ENCODE measurements around the gene GLCCI1. TPM values are rescaled to one million over a fixed set of nuclear protein-coding genes. Genes with fewer than 3 reads are reported as not detected.
"Not testable (repeated sequence)": the region's sequence is repeated elsewhere in the genome, so short reads cannot be mapped to it uniquely, and the experiment has no call there.

Gene GLCCI1
- total RNA-seq, 2 experiments from 2014 or later, result 12.9 to 13.3 TPM

- Mint-ChIP-seq H3K27me3 (ENCODE audit: low read depth) (no peaks in the 10 kb centered on the region), H3K36me3 (ENCODE audit: low read depth) (peaks cover 29% of the 10 kb centered on the region)
Measured at GRCh38 chr7:8060241-8060640, 91.6 kb downstream of the GLCCI1 start.

GRCh38 chr7:8063300-8063699, 94.7 kb downstream of the GLCCI1 start:
- H3K4me3 Mint-ChIP-seq; intact Hi-C loops (cut with micrococcal nuclease); CTCF ChIA-PET; H3K27me3 Mint-ChIP-seq (ENCODE audit: low read depth); H3K27ac Mint-ChIP-seq; DNase-seq; H3K9me3 Mint-ChIP-seq: not testable (repeated sequence)
- H3K36me3 Mint-ChIP-seq (ENCODE audit: low read depth), result peaks cover 27% of the 10 kb centered on the region
- H3K4me1 Mint-ChIP-seq (ENCODE audit: low read depth), result peaks cover 22% of the 10 kb centered on the region

More at GRCh38 chr7:8060241-8060640, 91.6 kb downstream of the GLCCI1 start:
- H3K4me1 Mint-ChIP-seq (ENCODE audit: low read depth), result peaks cover 25% of the 10 kb centered on the region
- CTCF ChIA-PET, result no interaction called here
- H3K9me3 Mint-ChIP-seq, result no peaks in the 10 kb centered on the region
- no peak overlapping the region for H3K27ac Mint-ChIP-seq
- intact Hi-C loops (cut with micrococcal nuclease), result no loop called here
- no peak for DNase-seq
- H3K4me3 Mint-ChIP-seq, result no peak overlapping the region

- peaks cover 27% of the 10 kb centered on the region for H3K36me3 Mint-ChIP-seq (ENCODE audit: low read depth)
- H3K27ac Mint-ChIP-seq, result no peak overlapping the region
- intact Hi-C loops (cut with micrococcal nuclease), result no loop called here
- no peak overlapping the region for H3K4me3 Mint-ChIP-seq
- no peak for DNase-seq
- CTCF ChIA-PET, result no interaction called here
- H3K27me3 Mint-ChIP-seq (ENCODE audit: low read depth), result no peaks in the 10 kb centered on the region
- H3K4me1 Mint-ChIP-seq (ENCODE audit: low read depth), result peaks cover 25% of the 10 kb centered on the region
- H3K9me3 Mint-ChIP-seq, result no peaks in the 10 kb centered on the region
Measured at GRCh38 chr7:8063706-8064297, 95.2 kb downstream of the GLCCI1 start.

GRCh38 chr7:8064828-8065227, 96.2 kb downstream of the GLCCI1 start:
- intact Hi-C loops (cut with micrococcal nuclease), result no loop called here
- Mint-ChIP-seq H3K27ac (no peak overlapping the region), H3K27me3 (ENCODE audit: low read depth) (no peaks in the 10 kb centered on the region), H3K36me3 (ENCODE audit: low read depth) (peaks cover 27% of the 10 kb centered on the region), H3K4me3 (no peak overlapping the region), H3K4me1 (ENCODE audit: low read depth) (peaks cover 23% of the 10 kb centered on the region), H3K9me3 (no peaks in the 10 kb centered on the region)
- no peak for DNase-seq
- CTCF ChIA-PET, result no interaction called here

DNA sequence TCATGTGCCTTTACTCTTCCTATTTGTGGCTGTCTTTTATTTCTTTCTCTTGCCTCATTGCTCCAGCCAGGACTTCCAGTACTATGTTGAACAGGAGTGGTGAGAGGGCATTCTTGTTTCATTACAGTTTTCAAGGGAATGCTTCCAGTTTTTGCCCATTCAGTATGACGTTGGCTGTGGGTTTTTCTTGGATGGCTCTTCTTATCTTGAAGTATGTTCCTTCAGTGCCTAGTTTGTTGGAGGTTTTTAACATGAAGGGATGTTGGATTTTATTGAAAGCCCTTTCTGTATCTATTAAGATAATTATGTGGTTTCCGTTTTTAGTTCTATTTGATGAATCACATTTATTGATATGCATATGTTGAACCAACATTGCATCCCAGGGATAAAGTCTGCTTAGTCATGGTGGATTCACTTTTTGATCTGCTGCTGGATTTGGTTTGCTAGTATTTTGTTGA, 96.8 kb downstream of the GLCCI1 start:
- no peak for DNase-seq
- H3K4me1 Mint-ChIP-seq (ENCODE audit: low read depth), result peaks cover 23% of the 10 kb centered on the region
- no peaks in the 10 kb centered on the region for H3K9me3 Mint-ChIP-seq
- H3K27ac Mint-ChIP-seq, result no peak overlapping the region
- H3K4me3 Mint-ChIP-seq, result no peak overlapping the region
- H3K27me3 Mint-ChIP-seq (ENCODE audit: low read depth), result no peaks in the 10 kb centered on the region
- intact Hi-C loops (cut with micrococcal nuclease), result no loop called here
- CTCF ChIA-PET, result no interaction called here
- H3K36me3 Mint-ChIP-seq (ENCODE audit: low read depth), result peaks cover 25% of the 10 kb centered on the region

GRCh38 chr7:8068892-8069686, 100.5 kb downstream of the GLCCI1 start:
- Mint-ChIP-seq H3K9me3 (no peaks in the 10 kb centered on the region), H3K27me3 (ENCODE audit: low read depth) (no peaks in the 10 kb centered on the region), H3K4me3 (no peak overlapping the region), H3K36me3 (ENCODE audit: low read depth) (peaks cover 15% of the 10 kb centered on the region), H3K4me1 (ENCODE audit: low read depth) (peaks cover 24% of the 10 kb centered on the region), H3K27ac (no peak overlapping the region)
- DNase-seq, result no peak
- CTCF ChIA-PET, result no interaction called here
- intact Hi-C loops (cut with micrococcal nuclease), result no loop called here

- intact Hi-C loops (cut with micrococcal nuclease), result no loop called here
- Mint-ChIP-seq H3K27ac (no peak overlapping the region), H3K36me3 (ENCODE audit: low read depth) (peaks cover 7% of the 10 kb centered on the region), H3K9me3 (no peaks in the 10 kb centered on the region), H3K4me1 (ENCODE audit: low read depth) (peaks cover 19% of the 10 kb centered on the region), H3K4me3 (no peak overlapping the region), H3K27me3 (ENCODE audit: low read depth) (no peaks in the 10 kb centered on the region)
- CTCF ChIA-PET, result interaction anchor here (0.6 to 1.2 kb wide), 3 partner anchors 19 to 207 kb away, joined by 3 to 5 read pairs (median 3); no protein-coding TSS in a partner anchor
- DNase-seq, result no peak
Measured at GRCh38 chr7:8070451-8071180, 102.0 kb downstream of the GLCCI1 start.

DNA sequence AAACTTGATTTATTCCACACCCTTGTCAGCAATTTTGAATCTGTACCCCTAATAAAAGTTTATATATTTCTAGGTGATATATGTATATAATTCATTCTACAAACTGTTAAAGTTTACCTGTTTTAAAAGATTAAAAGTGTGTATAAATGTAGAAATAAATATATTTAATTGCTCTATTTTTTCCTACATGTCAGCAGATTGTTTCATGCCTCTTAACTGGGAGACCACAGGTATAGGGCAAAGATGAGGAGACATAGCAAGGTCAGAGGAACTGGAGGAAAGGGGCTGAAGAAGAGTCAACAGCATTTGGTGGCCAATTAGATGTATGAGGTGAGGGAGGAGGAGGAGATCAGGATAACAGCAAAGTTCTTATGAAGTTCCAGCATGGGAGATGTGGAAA, 109.8 kb downstream of the GLCCI1 start:
- CTCF ChIA-PET, result no interaction called here
- H3K4me3 Mint-ChIP-seq, result no peak overlapping the region
- H3K27me3 Mint-ChIP-seq (ENCODE audit: low read depth), result no peaks in the 10 kb centered on the region
- no peaks in the 10 kb centered on the region for H3K9me3 Mint-ChIP-seq
- peaks cover 3% of the 10 kb centered on the region for H3K36me3 Mint-ChIP-seq (ENCODE audit: low read depth)
- H3K27ac Mint-ChIP-seq, result no peak overlapping the region
- intact Hi-C loops (cut with micrococcal nuclease), result no loop called here
- H3K4me1 Mint-ChIP-seq (ENCODE audit: low read depth), result peaks cover 3% of the 10 kb centered on the region
- DNase-seq, result no peak

GRCh38 chr7:8082762-8083161, 114.2 kb downstream of the GLCCI1 start:
- Mint-ChIP-seq H3K9me3 (no peaks in the 10 kb centered on the region), H3K27ac (no peak overlapping the region), H3K36me3 (ENCODE audit: low read depth) (peaks cover 10% of the 10 kb centered on the region), H3K4me1 (ENCODE audit: low read depth) (no peaks in the 10 kb centered on the region), H3K4me3 (no peak overlapping the region), H3K27me3 (ENCODE audit: low read depth) (no peaks in the 10 kb centered on the region)
- CTCF ChIA-PET, result no interaction called here
- intact Hi-C loops (cut with micrococcal nuclease), result no loop called here
- DNase-seq, result no peak

GRCh38 chr7:8084836-8085235, 116.2 kb downstream of the GLCCI1 start:
- H3K27ac Mint-ChIP-seq, result no peak overlapping the region
- intact Hi-C loops (cut with micrococcal nuclease), result no loop called here
- H3K4me1 Mint-ChIP-seq (ENCODE audit: low read depth), result no peaks in the 10 kb centered on the region
- H3K27me3 Mint-ChIP-seq (ENCODE audit: low read depth), result no peaks in the 10 kb centered on the region
- CTCF ChIA-PET, result interaction anchor here (0.7 to 1.4 kb wide), 2 partner anchors 12 to 201 kb away, joined by 3 to 4 read pairs; no protein-coding TSS in a partner anchor
- H3K4me3 Mint-ChIP-seq, result no peak overlapping the region
- no peaks in the 10 kb centered on the region for H3K9me3 Mint-ChIP-seq
- DNase-seq, result no peak
- peaks cover 9% of the 10 kb centered on the region for H3K36me3 Mint-ChIP-seq (ENCODE audit: low read depth)

- no peaks in the 10 kb centered on the region for H3K27me3 Mint-ChIP-seq (ENCODE audit: low read depth)
- no peaks in the 10 kb centered on the region for H3K4me1 Mint-ChIP-seq (ENCODE audit: low read depth)
- peaks cover 9% of the 10 kb centered on the region for H3K36me3 Mint-ChIP-seq (ENCODE audit: low read depth)
- no peak for DNase-seq
- intact Hi-C loops (cut with micrococcal nuclease), result no loop called here
- H3K27ac Mint-ChIP-seq, result no peak overlapping the region
- CTCF ChIA-PET, result interaction anchor here (1.4 kb wide), 1 partner anchor 12 kb away, joined by 4 read pairs; no protein-coding TSS in a partner anchor
- H3K9me3 Mint-ChIP-seq, result no peaks in the 10 kb centered on the region
- H3K4me3 Mint-ChIP-seq, result no peak overlapping the region
Measured at GRCh38 chr7:8085420-8085819, 116.8 kb downstream of the GLCCI1 start.

DNA sequence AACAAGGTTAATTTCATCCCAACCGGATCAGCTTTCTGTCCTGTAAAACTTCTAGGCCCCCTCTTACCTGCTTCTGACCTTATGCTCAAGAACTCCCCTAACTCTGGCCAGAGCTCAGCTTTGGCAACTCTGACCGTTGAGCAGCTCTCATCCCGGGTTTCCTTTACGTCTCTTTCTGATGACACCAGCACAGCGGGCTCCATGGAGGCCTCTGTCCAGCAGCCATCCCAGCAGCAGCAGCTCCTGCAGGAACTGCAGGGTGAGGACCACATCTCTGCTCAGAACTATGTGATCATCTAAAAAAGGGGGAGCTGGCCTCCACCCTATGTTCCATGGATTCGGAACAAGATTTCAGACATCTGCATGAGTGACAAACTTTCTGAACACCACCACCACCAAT, 117.6 kb downstream of the GLCCI1 start:
- no peaks in the 10 kb centered on the region for H3K9me3 Mint-ChIP-seq
- CTCF ChIA-PET, result interaction anchor here (0.9 kb wide), 1 partner anchor 321 kb away, joined by 3 read pairs; no protein-coding TSS in a partner anchor
- H3K27ac Mint-ChIP-seq, result no peak overlapping the region
- H3K4me3 Mint-ChIP-seq, result no peak overlapping the region
- H3K27me3 Mint-ChIP-seq (ENCODE audit: low read depth), result no peaks in the 10 kb centered on the region
- no peaks in the 10 kb centered on the region for H3K4me1 Mint-ChIP-seq (ENCODE audit: low read depth)
- intact Hi-C loops (cut with micrococcal nuclease), result no loop called here
- H3K36me3 Mint-ChIP-seq (ENCODE audit: low read depth), result peaks cover 9% of the 10 kb centered on the region
- no peak for DNase-seq
